ENCODE data around the gene DHDH. TPM values are rescaled to one million over a fixed set of nuclear protein-coding genes. Genes with fewer than 3 reads are reported as not detected.

Gene DHDH
- polyA plus RNA-seq, 1 experiment: 0.48 TPM

DNA sequence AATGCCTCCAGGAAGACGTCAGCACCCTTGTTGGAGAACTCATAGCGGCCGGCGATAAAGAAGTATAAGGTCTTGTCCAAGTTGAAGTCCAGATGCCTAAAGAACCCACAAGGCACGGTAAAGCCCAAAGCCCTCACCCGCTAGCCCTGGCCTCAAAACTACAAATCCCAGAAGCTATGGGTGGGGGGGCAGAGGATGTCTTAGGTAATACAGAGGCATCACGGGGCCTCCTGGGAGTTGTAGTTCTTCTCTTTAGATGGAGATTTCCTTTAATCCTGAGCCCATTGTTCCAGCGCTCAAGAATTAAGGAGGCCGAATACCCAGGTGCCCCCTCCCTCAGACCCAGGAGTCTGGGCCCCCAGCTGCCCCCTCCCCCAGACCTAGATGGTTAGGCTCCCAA is 48.8 kb downstream of the DHDH start:
- ChIA-PET CTCF (interaction anchor here (1.0 to 3.7 kb wide), 4 partner anchors 11 to 12 kb away, joined by 3 to 28 read pairs (median 13); partner anchors contain the start of genes GYS1 and RUVBL2), POLR2A (no interaction called here)
- H3K27ac ChIP-seq (ENCODE audit: low read depth, low read length): no peak overlapping the region
- no peak for DNase-seq (ENCODE audit: low read depth, low spot score)
- TF ChIP-seq, protein P1, sequence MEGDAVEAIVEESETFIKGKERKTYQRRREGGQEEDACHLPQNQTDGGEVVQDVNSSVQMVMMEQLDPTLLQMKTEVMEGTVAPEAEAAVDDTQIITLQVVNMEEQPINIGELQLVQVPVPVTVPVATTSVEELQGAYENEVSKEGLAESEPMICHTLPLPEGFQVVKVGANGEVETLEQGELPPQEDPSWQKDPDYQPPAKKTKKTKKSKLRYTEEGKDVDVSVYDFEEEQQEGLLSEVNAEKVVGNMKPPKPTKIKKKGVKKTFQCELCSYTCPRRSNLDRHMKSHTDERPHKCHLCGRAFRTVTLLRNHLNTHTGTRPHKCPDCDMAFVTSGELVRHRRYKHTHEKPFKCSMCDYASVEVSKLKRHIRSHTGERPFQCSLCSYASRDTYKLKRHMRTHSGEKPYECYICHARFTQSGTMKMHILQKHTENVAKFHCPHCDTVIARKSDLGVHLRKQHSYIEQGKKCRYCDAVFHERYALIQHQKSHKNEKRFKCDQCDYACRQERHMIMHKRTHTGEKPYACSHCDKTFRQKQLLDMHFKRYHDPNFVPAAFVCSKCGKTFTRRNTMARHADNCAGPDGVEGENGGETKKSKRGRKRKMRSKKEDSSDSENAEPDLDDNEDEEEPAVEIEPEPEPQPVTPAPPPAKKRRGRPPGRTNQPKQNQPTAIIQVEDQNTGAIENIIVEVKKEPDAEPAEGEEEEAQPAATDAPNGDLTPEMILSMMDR (IDR thresholded peaks at IDR 0.05; ENCODE audit: low read depth, low read length): no peak
- H3K4me3 ChIP-seq (ENCODE audit: low read depth, low read length): no peak overlapping the region
- no peaks in the 10 kb centered on the region for H3K27me3 ChIP-seq (ENCODE audit: control insufficient read depth, insufficient read depth, low read length)
- H3K9me3 ChIP-seq (ENCODE audit: control insufficient read depth, insufficient read depth, low read length): no peaks in the 10 kb centered on the region; the same call in 1 of the 2 replicates

DNA sequence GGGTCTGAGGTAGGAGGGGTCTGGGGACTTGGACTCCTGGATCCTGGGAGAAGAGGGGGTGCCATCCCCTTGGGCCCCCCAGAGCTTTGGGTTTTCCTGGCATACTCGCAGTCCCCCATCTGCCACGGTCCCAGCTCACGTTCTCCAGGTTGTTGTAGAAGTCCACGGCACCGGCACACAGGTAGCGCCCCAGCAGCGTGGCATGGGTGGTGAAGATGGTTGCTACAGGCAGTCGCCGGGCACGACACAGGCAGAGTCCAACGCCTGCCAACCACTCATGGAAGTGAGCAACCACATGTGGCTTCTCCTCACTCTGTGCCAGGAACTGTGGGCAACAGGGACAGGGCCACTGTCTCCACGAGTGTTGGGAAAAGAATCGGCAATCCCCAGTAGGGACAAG is 52.2 kb downstream of the DHDH start:
- DNase-seq (ENCODE audit: low read depth, low spot score): no peak
- no peaks in the 10 kb centered on the region for H3K9me3 ChIP-seq (ENCODE audit: control insufficient read depth, insufficient read depth, low read length)
- POLR2A ChIA-PET: no interaction called here
- CTCF ChIA-PET: interaction anchor here (1.2 to 1.4 kb wide), 2 partner anchors 8 to 14 kb away, joined by 3 to 7 read pairs; partner anchors contain the start of genes GYS1 and RUVBL2
- H3K27ac ChIP-seq (ENCODE audit: low read depth, low read length): no peak overlapping the region
- TF ChIP-seq, protein P1 (IDR thresholded peaks at IDR 0.05; ENCODE audit: low read depth, low read length): no peak
- no peaks in the 10 kb centered on the region for H3K27me3 ChIP-seq (ENCODE audit: control insufficient read depth, insufficient read depth, low read length)
- H3K4me3 ChIP-seq (ENCODE audit: low read depth, low read length): no peak overlapping the region

DNA sequence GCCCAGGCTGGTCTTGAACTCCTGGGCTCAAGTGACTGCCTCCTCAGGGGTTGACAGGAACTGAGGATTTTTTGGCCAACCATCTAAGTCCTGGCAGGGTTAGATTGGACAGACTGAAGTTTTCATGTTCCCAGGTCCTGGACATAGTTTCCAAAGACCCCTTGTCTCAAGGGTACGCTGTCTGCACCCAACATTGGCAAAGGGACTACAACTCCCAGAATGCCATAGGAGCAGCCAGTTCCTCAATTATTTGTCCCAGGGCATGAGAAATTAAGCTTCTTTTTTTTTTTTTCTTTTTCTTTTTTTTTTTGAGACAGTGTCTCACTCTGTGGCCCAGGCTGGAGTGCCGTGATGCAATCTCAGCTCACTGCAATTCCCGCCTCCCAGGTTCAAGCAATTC is 52.7 kb downstream of the DHDH start:
- ChIA-PET CTCF (interaction anchor here (0.7 to 1.6 kb wide), 3 partner anchors 12 to 16 kb away, joined by 3 to 6 read pairs (median 3); no protein-coding TSS in a partner anchor), POLR2A (interaction anchor here (0.6 kb wide), 1 partner anchor 192 kb away, joined by 6 read pairs; no protein-coding TSS in a partner anchor)
- DNase-seq (ENCODE audit: low read depth, low spot score): no peak

DNA sequence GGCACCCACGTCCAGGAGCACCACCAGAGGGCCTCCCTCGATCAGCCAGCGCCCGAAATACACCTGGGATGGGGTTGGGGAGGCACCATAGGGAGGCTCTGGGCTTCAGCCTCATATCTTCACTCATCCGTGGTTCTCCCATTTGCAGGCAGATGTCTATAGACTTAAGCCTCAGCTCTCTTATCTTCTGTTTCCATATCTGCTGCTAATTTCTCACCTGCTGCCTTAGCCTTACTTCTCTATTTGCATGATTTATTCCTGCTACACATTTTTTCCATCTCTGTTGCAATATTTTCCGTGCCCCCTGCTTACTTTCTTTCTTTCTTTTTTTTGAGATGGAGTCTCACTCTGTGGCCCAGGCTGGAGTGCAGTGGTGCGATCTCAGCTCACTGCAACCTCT is 53.8 kb downstream of the DHDH start:
- no peaks in the 10 kb centered on the region for H3K27me3 ChIP-seq (ENCODE audit: control insufficient read depth, insufficient read depth, low read length)
- H3K9me3 ChIP-seq (ENCODE audit: control insufficient read depth, insufficient read depth, low read length): no peaks in the 10 kb centered on the region
- DNase-seq (ENCODE audit: low read depth, low spot score): no peak
- H3K4me3 ChIP-seq (ENCODE audit: low read depth, low read length): no peak overlapping the region
- TF ChIP-seq, protein P1 (IDR thresholded peaks at IDR 0.05; ENCODE audit: low read depth, low read length): no peak
- ChIA-PET POLR2A (interaction anchor here (0.7 kb wide), 1 partner anchor 15 kb away, joined by 3 read pairs; no protein-coding TSS in a partner anchor), CTCF (interaction anchor here (1.6 kb wide), 1 partner anchor 17 kb away, joined by 6 read pairs; no protein-coding TSS in a partner anchor)
- H3K27ac ChIP-seq (ENCODE audit: low read depth, low read length): no peak overlapping the region

More for the DNA sequence above, 52.7 kb downstream of the DHDH start:
- Histone ChIP-seq H3K4me3 (ENCODE audit: low read depth, low read length) (no peak overlapping the region), H3K27ac (ENCODE audit: low read depth, low read length) (no peak overlapping the region), H3K9me3 (ENCODE audit: control insufficient read depth, insufficient read depth, low read length) (no peaks in the 10 kb centered on the region), H3K27me3 (ENCODE audit: control insufficient read depth, insufficient read depth, low read length) (no peaks in the 10 kb centered on the region)
- TF ChIP-seq, protein P1 (IDR thresholded peaks at IDR 0.05; ENCODE audit: low read depth, low read length): no peak

DNA sequence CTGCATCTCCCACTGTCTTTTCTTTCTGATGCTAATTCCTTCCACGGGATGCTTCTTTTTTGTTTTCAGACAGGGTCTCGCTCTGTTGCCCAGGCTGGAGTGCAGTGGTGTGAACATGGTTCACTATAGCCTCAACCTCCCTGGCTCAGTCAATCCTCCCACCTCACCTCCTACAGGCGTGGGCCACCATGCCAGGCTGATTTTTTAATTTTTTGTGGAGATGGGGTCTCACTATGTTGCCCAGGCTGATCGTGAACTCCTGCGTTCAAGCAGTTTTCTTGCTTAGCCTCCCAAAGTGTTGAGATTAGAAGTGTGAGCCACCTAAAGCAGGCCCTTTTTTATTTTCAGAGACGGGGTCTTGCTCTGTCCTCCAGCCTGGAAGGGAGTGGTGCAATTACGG is 54.8 kb downstream of the DHDH start:
- Histone ChIP-seq H3K9me3 (ENCODE audit: control insufficient read depth, insufficient read depth, low read length) (no peaks in the 10 kb centered on the region), H3K4me3 (ENCODE audit: low read depth, low read length) (no peak overlapping the region), H3K27ac (ENCODE audit: low read depth, low read length) (no peak overlapping the region), H3K27me3 (ENCODE audit: control insufficient read depth, insufficient read depth, low read length) (no peaks in the 10 kb centered on the region)
- no peak for DNase-seq (ENCODE audit: low read depth, low spot score)
- ChIA-PET CTCF (interaction anchor here (1.1 kb wide), 1 partner anchor 9 kb away, joined by 3 read pairs; no protein-coding TSS in a partner anchor), POLR2A (no interaction called here)
- TF ChIP-seq, protein P1 (IDR thresholded peaks at IDR 0.05; ENCODE audit: low read depth, low read length): no peak

Measured in AG04450 (cell line).